Astrocyte (in vitro differentiated cells and primary cell): ENCODE measurements around the gene IPO11.

ENCODE experiments used
- CTCF ChIP-seq: IDR thresholded peaks from 2 replicates; pipeline ENCODE4 v1.5.1; 2011; ENCODE audit warnings: low read depth, mild to moderate bottlenecking, inconsistent platforms, low read length, moderate library complexity; ENCODE audit not compliant: insufficient read depth
- EZH2 ChIP-seq: IDR thresholded peaks from 2 replicates; pipeline ENCODE4 v1.6.1; 2012; ENCODE audit warnings: mild to moderate bottlenecking, low read length, inconsistent platforms; ENCODE audit not compliant: insufficient read depth

- TF ChIP-seq CTCF: no peak
- no peak for TF ChIP-seq EZH2
These were observed 180.0 kb downstream of the IPO11 start for GRCh38 chr5:62592558-62592957.
